GM12878 (cell line): Measurements from ENCODE around the gene IL1RAPL1.

Experiments used
- CBX3 ChIP-seq: fragments of 200-600 bp; sonication (generic); IDR thresholded peaks from 2 replicates; pipeline ENCODE4 v1.6.1; 2016; ENCODE audit warnings: low read depth, borderline replicate concordance
- CEBPB ChIP-seq, 2 experiments: fragments of 150-350 bp in 1 of 2; IDR thresholded peaks; 2 replicates each; pipeline ENCODE4 v1.6.1; 2012 to 2014; ENCODE audit warnings: low read depth in 2 of 2, low read length in 2 of 2, borderline replicate concordance in 1 of 2, inconsistent platforms in 1 of 2
- GABPA ChIP-seq: IDR thresholded peaks from 2 replicates; pipeline ENCODE4 v1.6.1; 2014; ENCODE audit warnings: antibody characterized with exemption, low read depth, mild to moderate bottlenecking, inconsistent platforms
- NR2C2 ChIP-seq: IDR thresholded peaks from 2 replicates; pipeline ENCODE4 v1.6.1; 2011; ENCODE audit warnings: borderline replicate concordance, low read depth; ENCODE audit not compliant: control insufficient read depth, insufficient read length
- SIN3A ChIP-seq: IDR thresholded peaks from 2 replicates; pipeline ENCODE4 v1.6.1; 2012; ENCODE audit warnings: low read depth, low read length, improper control_type of control experiment
- SRF ChIP-seq, 2 experiments: IDR thresholded peaks; 2 replicates each; pipeline ENCODE4 v1.6.1; 2011; ENCODE audit warnings: low read depth in 2 of 2, low read length in 2 of 2, mild to moderate bottlenecking in 1 of 2, moderate library complexity in 1 of 2

- TF ChIP-seq CEBPB (IDR thresholded peaks at IDR 0.05; ENCODE audit: borderline replicate concordance in 1 of 2, low read depth in 2 of 2, low read length in 2 of 2), result no peak
- TF ChIP-seq CBX3, result no peak
- no peak for TF ChIP-seq NR2C2
- no peak for TF ChIP-seq SRF (IDR thresholded peaks at IDR 0.05; ENCODE audit: low read depth in 2 of 2, low read length in 2 of 2)
- no peak for TF ChIP-seq GABPA
- TF ChIP-seq SIN3A, result no peak
Measured at GRCh38 chrX:29432534-29432933, 845.3 kb downstream of the IL1RAPL1 start.
